Gastroesophageal sphincter (tissue), 4 donors: Measurements from ENCODE around the gene C15orf62. TPM values are rescaled to one million over a fixed set of nuclear protein-coding genes. Genes with fewer than 3 reads are reported as not detected.

Source experiments
- ATAC-seq: fragments of 150-250 bp; one replicate; pipeline ENCODE4 v1.9.1; 2016; ENCODE audit warnings: mild to moderate bottlenecking, moderate library complexity
- H3K27ac ChIP-seq, 4 donors: fragments of 200-600 bp; sonication (generic) in 3 of 4; 1 replicate in 3 of 4; 2 replicates in 1 of 4; pipeline ENCODE4 v1.5.1; 2016 to 2019
- H3K27me3 ChIP-seq: fragments of 200-600 bp; sonication (generic); one replicate; pipeline ENCODE4 v1.5.1; 2019
- H3K36me3 ChIP-seq, 2 donors: fragments of 200-600 bp; sonication (generic); one replicate each; pipeline ENCODE4 v1.5.1; 2019; ENCODE audit warnings: control low read depth in 1 of 2
- H3K4me1 ChIP-seq, 3 donors: fragments of 200-600 bp; sonication (generic); 1 replicate in 2 of 3; 2 replicates in 1 of 3; pipeline ENCODE4 v1.5.1; 2016 to 2019; ENCODE audit warnings: control low read depth in 2 of 3
- H3K4me3 ChIP-seq, 2 donors: fragments of 200-600 bp; sonication (generic); one replicate each; pipeline ENCODE4 v1.5.1; 2019; ENCODE audit warnings: mild to moderate bottlenecking in 1 of 2, moderate library complexity in 1 of 2
- H3K9me3 ChIP-seq, 3 donors: fragments of 200-600 bp; sonication (generic); one replicate each; pipeline ENCODE4 v1.5.1; 2017 to 2019; ENCODE audit warnings: control low read depth in 2 of 3
- CTCF ChIP-seq, 4 experiments: fragments of 200-600 bp in 2 of 4; fragments of 450-650 bp in 2 of 4; sonication (generic) in 1 of 4; IDR thresholded peaks; one replicate each; pipeline ENCODE4 v1.5.1; 2017 to 2019; ENCODE audit warnings: antibody characterized with exemption in 4 of 4, mild to moderate bottlenecking in 2 of 4, moderate library complexity in 2 of 4
- EP300 ChIP-seq: sonication (generic); formaldehyde crosslinking; IDR thresholded peaks from one replicate; pipeline ENCODE4 v1.6.1; 2017; ENCODE audit warnings: antibody characterized with exemption, mild to moderate bottlenecking
- POLR2A ChIP-seq, 2 donors: fragments of 450-650 bp; IDR thresholded peaks; one replicate each; pipeline ENCODE4 v1.6.1; 2017; ENCODE audit warnings: antibody characterized with exemption in 2 of 2, mild to moderate bottlenecking in 2 of 2, moderate library complexity in 1 of 2
- POLR2AphosphoS5 ChIP-seq: sonication (generic); formaldehyde crosslinking; IDR thresholded peaks from one replicate; pipeline ENCODE4 v1.6.1; 2017; ENCODE audit warnings: antibody characterized with exemption
- WGBS, 2 donors: methylation state at CpG; one replicate each; pipeline ENCODE4 v1.1.5; 2018; ENCODE audit warnings: low coverage in 1 of 2; 5-methylcytosine and 5-hydroxymethylcytosine counted together
- total RNA-seq, 4 donors: library from RNA; depleted of rRNA; stranded (reverse); fragments of >200 nt; gene quantifications; one replicate each; pipeline ENCODE4 v1.1.0, GENCODE V29; 2016

Gene C15orf62
- total RNA-seq, 4 donors from 2014 or later: 0.16 to 0.42 (median 0.31) TPM

- ATAC-seq: no peak
- no peak overlapping the region for H3K4me3 ChIP-seq
- no peaks in the 10 kb centered on the region for H3K27me3 ChIP-seq
- H3K27ac ChIP-seq: no peak overlapping the region
- 88% methylated on average over 2 of the region's 2 CpGs; no CpG with 5 or more reads in 1 of the 2 donors for WGBS, 2 donors
- H3K9me3 ChIP-seq: no peaks in the 10 kb centered on the region
- peaks cover 0 to 18% of the 10 kb centered on the region in 2 donors for H3K36me3 ChIP-seq
- TF ChIP-seq POLR2A (IDR thresholded peaks at IDR 0.05) (no peak), POLR2AphosphoS5 (no peak), EP300 (no peak), CTCF (IDR thresholded peaks at IDR 0.05) (no peak)
- peaks cover 0 to 30% (median 11%) of the 10 kb centered on the region in 3 donors for H3K4me1 ChIP-seq
These were observed 33.3 kb downstream of the C15orf62 start for GRCh38 chr15:40803076-40803475.

DNA sequence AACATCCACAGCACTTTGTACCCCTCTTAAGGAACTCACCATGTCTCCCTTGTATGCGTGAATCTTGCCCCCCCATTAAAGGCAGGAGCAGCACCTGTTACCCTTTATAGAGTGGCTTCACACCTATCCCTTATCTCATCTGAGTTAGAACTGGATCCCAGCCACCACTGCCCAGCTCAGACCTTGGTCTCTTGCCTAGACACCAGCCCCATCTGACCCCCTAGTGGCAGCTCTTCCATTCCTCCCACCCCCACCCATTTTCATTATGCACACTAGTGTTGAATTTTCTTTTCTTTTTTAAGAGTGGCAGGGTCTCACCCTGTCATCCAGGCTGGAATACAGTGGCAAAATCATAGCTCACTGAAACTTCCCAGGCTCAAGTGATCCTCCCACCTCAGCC, 33.9 kb downstream of the C15orf62 start:
- WGBS, 2 donors: 100% methylated on average over 1 of the region's 1 CpG; no CpG with 5 or more reads in 1 of the 2 donors

GRCh38 chr15:40806672-40807027, 36.9 kb downstream of the C15orf62 start:
- Histone ChIP-seq H3K36me3 (peaks cover 0 to 35% of the 10 kb centered on the region in 2 donors), H3K4me3 (peak overlapping the region; percentile 70 to 88), H3K27ac (peak overlapping the region; percentile 85 to 98 (median 96)), H3K27me3 (no peaks in the 10 kb centered on the region), H3K9me3 (no peaks in the 10 kb centered on the region), H3K4me1 (peaks cover 3 to 42% (median 22%) of the 10 kb centered on the region in 3 donors)
- 0 to 5% methylated on average over 2 of the region's 2 CpGs for WGBS, 2 donors
- TF ChIP-seq POLR2A (IDR thresholded peaks at IDR 0.05) (no peak), CTCF (IDR thresholded peaks at IDR 0.05) (no peak), POLR2AphosphoS5 (no peak), EP300 (no peak)
- no peak for ATAC-seq

More for the DNA sequence above, 33.9 kb downstream of the C15orf62 start:
- TF ChIP-seq EP300: no peak
- no peak for TF ChIP-seq CTCF (IDR thresholded peaks at IDR 0.05)
- no peak for TF ChIP-seq POLR2AphosphoS5
- no peak for TF ChIP-seq POLR2A (IDR thresholded peaks at IDR 0.05)
- no peaks in the 10 kb centered on the region for H3K27me3 ChIP-seq
- no peak overlapping the region for H3K27ac ChIP-seq
- H3K36me3 ChIP-seq: peaks cover 0 to 12% of the 10 kb centered on the region in 2 donors
- H3K4me1 ChIP-seq: peaks cover 3 to 37% (median 17%) of the 10 kb centered on the region in 3 donors
- ATAC-seq: no peak
- no peak overlapping the region for H3K4me3 ChIP-seq
- H3K9me3 ChIP-seq: no peaks in the 10 kb centered on the region

- TF ChIP-seq POLR2A (IDR thresholded peaks at IDR 0.05) (peak; percentile 14 to 19), CTCF (IDR thresholded peaks at IDR 0.05) (peak in 3 of 4 experiments; percentile 12 to 41 (median 36)), POLR2AphosphoS5 (peak; percentile 18), EP300 (no peak)
- H3K9me3 ChIP-seq: no peaks in the 10 kb centered on the region
- H3K36me3 ChIP-seq: peaks cover 0 to 35% of the 10 kb centered on the region in 2 donors
- no peaks in the 10 kb centered on the region for H3K27me3 ChIP-seq
- 0% methylated on average over 8 of the region's 64 CpGs; no CpG with 5 or more reads in 1 of the 2 donors for WGBS, 2 donors
- peak within 1 kb of the TSS; percentile 70 to 88 for H3K4me3 ChIP-seq
- H3K4me1 ChIP-seq: peaks cover 3 to 42% (median 22%) of the 10 kb centered on the region in 3 donors
- ATAC-seq: peak; percentile 99
- peak within 1 kb of the TSS; percentile 85 to 98 (median 96) for H3K27ac ChIP-seq
These were observed 37.5 kb downstream of the C15orf62 start, which contains the start of the genes DNAJC17 and ZFYVE19 for GRCh38 chr15:40807028-40807887. Gene DNAJC17 (minus strand): TSS chr15:40807473. CDS start chr15:40807446, 27 bp downstream. Gene ZFYVE19 (plus strand): TSS chr15:40807089. CDS start chr15:40807590, 501 bp downstream.
